Activated B cell treated with CpG ODN at 0.5 μM for 24 hours (primary cell): ENCODE data around the gene PRPF4. TPM values are rescaled to one million over a fixed set of nuclear protein-coding genes. Genes with fewer than 3 reads are reported as not detected.
"Not testable (repeated sequence)": the region's sequence is repeated elsewhere in the genome, so short reads cannot be mapped to it uniquely, and the experiment has no call there.

Experiments used
- ATAC-seq: fragments of 200-7000 bp; cut with Tn5 transposase; one replicate; pipeline ENCODE4 v1.10.0; 2021; ENCODE audit warnings: low read depth, mild to moderate bottlenecking, moderate library complexity
- CTCF ChIA-PET: fragments of 350-600 bp; sonication (Branson Sonifier 250); formaldehyde crosslinking; loops from one replicate; lab custom pipeline; 2021; ENCODE audit warnings: antibody characterized with exemption; lab: Charles Lee
- POLR2A ChIA-PET: fragments of 350-600 bp; sonication (Branson Sonifier 250); formaldehyde crosslinking; loops from one replicate; lab custom pipeline; 2021; ENCODE audit warnings: antibody characterized with exemption; lab: Charles Lee
- DNase-seq: peaks from one replicate; pipeline ENCODE4 v3.0.0; 2022
- H3K27ac Mint-ChIP-seq: one replicate; pipeline ENCODE4 v1.8.0; 2020; ENCODE audit warnings: mixed read lengths
- H3K27me3 Mint-ChIP-seq: one replicate; pipeline ENCODE4 v1.8.0; 2021; ENCODE audit warnings: mixed read lengths
- H3K36me3 Mint-ChIP-seq: one replicate; pipeline ENCODE4 v1.8.0; 2021; ENCODE audit warnings: low read depth, mixed read lengths
- H3K4me1 Mint-ChIP-seq: one replicate; pipeline ENCODE4 v1.8.0; 2021; ENCODE audit warnings: mixed read lengths
- H3K4me3 Mint-ChIP-seq: one replicate; pipeline ENCODE4 v1.8.0; 2020; ENCODE audit warnings: mild to moderate bottlenecking, mixed read lengths
- H3K9me3 Mint-ChIP-seq: one replicate; pipeline ENCODE4 v1.8.0; 2020; ENCODE audit warnings: mixed read lengths
- CTCF ChIP-seq: fragments of 200-600 bp; IDR thresholded peaks from one replicate; pipeline ENCODE4 v1.8.0; 2022; ENCODE audit warnings: antibody characterized with exemption, mild to moderate bottlenecking
- intact Hi-C: fragments of 100-400 bp; cut with micrococcal nuclease; formaldehyde crosslinking; loops from one replicate; pipeline ENCODE4 v1.15.1; 2024
- total RNA-seq: library from RNA; stranded (reverse); gene quantifications from 2 replicates; pipeline ENCODE4 v1.2.3, GENCODE V29; 2022

The PRPF4 gene
- 32.8 and 36.7 TPM in 2 replicates for total RNA-seq

- H3K4me1 Mint-ChIP-seq: peaks cover 9% of the 10 kb centered on the region
- no peak within 1 kb of the TSS for H3K4me3 Mint-ChIP-seq
- H3K27ac Mint-ChIP-seq: no peak within 1 kb of the TSS
- no peaks in the 10 kb centered on the region for H3K27me3 Mint-ChIP-seq
- intact Hi-C loops: loop anchor here (1.0 to 5.0 kb wide), 8 partner anchors 54 to 1793 kb away; partner anchors contain the start of genes C9orf43, ECPAS, FKBP15 and POLE3
- ATAC-seq: peak; percentile 88
- CTCF ChIA-PET: interaction anchor here (0.7 to 7.0 kb wide), 21 partner anchors 34 to 601 kb away, joined by 3 to 91 read pairs (median 4); partner anchors contain the start of genes ALAD, FKBP15, SLC31A1 and WDR31
- no peak for TF ChIP-seq CTCF
- DNase-seq: peak; percentile 92
- no peaks in the 10 kb centered on the region for H3K9me3 Mint-ChIP-seq
- peaks cover 54% of the 10 kb centered on the region for H3K36me3 Mint-ChIP-seq
- POLR2A ChIA-PET: interaction anchor here (0.6 to 2.6 kb wide), 20 partner anchors 9 to 1792 kb away, joined by 3 to 41 read pairs (median 6); partner anchors contain the start of genes ALAD, BSPRY, C9orf43 and DNAJC25
Measured at GRCh38 chr9:113275157-113276131, at the start of gene PRPF4, which contains the start of gene CDC26. Gene PRPF4 (plus strand): TSS chr9:113275658. CDS start chr9:113275744, 86 bp downstream. Gene CDC26 (minus strand): TSS chr9:113275572. CDS start chr9:113272507, 3,065 bp downstream.

GRCh38 chr9:113227436-113227835 lies 48.0 kb upstream of the PRPF4 start:
- DNase-seq (no peak), ATAC-seq (no peak)
- intact Hi-C loops: loop anchor here (1.0 kb wide), 1 partner anchor 12 kb away; no protein-coding TSS in a partner anchor
- ChIA-PET CTCF (no interaction called here), POLR2A (no interaction called here)
- TF ChIP-seq CTCF: no peak
- no peaks in the 10 kb centered on the region for H3K36me3 Mint-ChIP-seq
- no peaks in the 10 kb centered on the region for H3K27me3 Mint-ChIP-seq
- H3K4me3 Mint-ChIP-seq: no peak overlapping the region
- H3K4me1 Mint-ChIP-seq: peaks cover 7% of the 10 kb centered on the region
- H3K27ac Mint-ChIP-seq: no peak overlapping the region
- H3K9me3 Mint-ChIP-seq: no peaks in the 10 kb centered on the region

GRCh38 chr9:113228130-113228665 lies 47.3 kb upstream of the PRPF4 start:
- Mint-ChIP-seq H3K4me1 (peaks cover 12% of the 10 kb centered on the region), H3K27ac (no peak overlapping the region), H3K36me3 (no peaks in the 10 kb centered on the region), H3K9me3 (no peaks in the 10 kb centered on the region), H3K4me3 (no peak overlapping the region), H3K27me3 (no peaks in the 10 kb centered on the region)
- no peak for ATAC-seq
- no peak for DNase-seq
- intact Hi-C loops: no loop called here
- TF ChIP-seq CTCF: no peak
- ChIA-PET CTCF (no interaction called here), POLR2A (no interaction called here)

GRCh38 chr9:113231701-113232100 lies 43.8 kb upstream of the PRPF4 start:
- ChIA-PET CTCF (no interaction called here), POLR2A (interaction anchor here (1.9 kb wide), 1 partner anchor 11 kb away, joined by 19 read pairs; the partner anchor contains the start of genes FKBP15 and SLC31A1)
- no peak for ATAC-seq
- Mint-ChIP-seq H3K27ac (peak overlapping the region; percentile 86), H3K36me3 (no peaks in the 10 kb centered on the region), H3K27me3 (no peaks in the 10 kb centered on the region), H3K4me3 (no peak overlapping the region), H3K9me3 (no peaks in the 10 kb centered on the region), H3K4me1 (peaks cover 26% of the 10 kb centered on the region)
- no peak for DNase-seq
- TF ChIP-seq CTCF: no peak
- intact Hi-C loops: no loop called here

- POLR2A ChIA-PET, CTCF ChIA-PET, DNase-seq, ATAC-seq, H3K27me3 Mint-ChIP-seq, H3K9me3 Mint-ChIP-seq, H3K36me3 Mint-ChIP-seq, H3K4me3 Mint-ChIP-seq, H3K27ac Mint-ChIP-seq: not testable (repeated sequence)
- intact Hi-C loops: loop anchor here (2.0 kb wide), 1 partner anchor 15 kb away; the partner anchor contains the start of genes FKBP15 and SLC31A1
- H3K4me1 Mint-ChIP-seq: peaks cover 26% of the 10 kb centered on the region
Measured at GRCh38 chr9:113235701-113236255, 39.7 kb upstream of the PRPF4 start.
